Fibroblast of skin of abdomen (primary cell): ENCODE data around the gene ARMC9.
"Not testable (repeated sequence)": the region's sequence is repeated elsewhere in the genome, so short reads cannot be mapped to it uniquely, and the experiment has no call there.

Experiments used
- DNase-seq: peaks from one replicate; pipeline ENCODE4 v3.0.0-alpha.2; 2013

The ARMC9 gene

GRCh38 chr2:231399853-231400680 is 201.6 kb downstream of the ARMC9 start:
- DNase-seq = no peak

- not testable (repeated sequence) for DNase-seq
Observed at GRCh38 chr2:231400681-231401080, 202.2 kb downstream of the ARMC9 start.

GRCh38 chr2:231401101-231401500 is 202.7 kb downstream of the ARMC9 start:
- not testable (repeated sequence) for DNase-seq

- DNase-seq = not testable (repeated sequence)
Observed at GRCh38 chr2:231403421-231404182, 205.2 kb downstream of the ARMC9 start.

- not testable (repeated sequence) for DNase-seq
Observed at GRCh38 chr2:231404183-231404578, 205.8 kb downstream of the ARMC9 start.

GRCh38 chr2:231405601-231406367 is 207.4 kb downstream of the ARMC9 start:
- DNase-seq = not testable (repeated sequence)

- DNase-seq = not testable (repeated sequence)
Observed at GRCh38 chr2:231407686-231408085, 209.3 kb downstream of the ARMC9 start.

GRCh38 chr2:231408304-231408703 is 209.9 kb downstream of the ARMC9 start:
- DNase-seq = not testable (repeated sequence)

- no peak for DNase-seq
Observed at GRCh38 chr2:231409776-231410175, 211.3 kb downstream of the ARMC9 start.

GRCh38 chr2:231410293-231411004 is 212.0 kb downstream of the ARMC9 start:
- no peak for DNase-seq

GRCh38 chr2:231411237-231411636 is 212.8 kb downstream of the ARMC9 start:
- DNase-seq = no peak

- DNase-seq = peak; percentile 83
Observed at GRCh38 chr2:231411831-231412617, 213.6 kb downstream of the ARMC9 start.

GRCh38 chr2:231412618-231412963 is 214.2 kb downstream of the ARMC9 start:
- DNase-seq = no peak

- no peak for DNase-seq
Observed at GRCh38 chr2:231413456-231413855, 215.0 kb downstream of the ARMC9 start.

- no peak for DNase-seq
Observed at GRCh38 chr2:231413921-231414476, 215.6 kb downstream of the ARMC9 start.

GRCh38 chr2:231415029-231415428 is 216.6 kb downstream of the ARMC9 start:
- no peak for DNase-seq

GRCh38 chr2:231418820-231419640 is 220.6 kb downstream of the ARMC9 start:
- DNase-seq = no peak

GRCh38 chr2:231421051-231421580 is 222.7 kb downstream of the ARMC9 start:
- no peak for DNase-seq

- no peak for DNase-seq
Observed at GRCh38 chr2:231422056-231422455, 223.6 kb downstream of the ARMC9 start.

- no peak for DNase-seq
Observed at GRCh38 chr2:231423176-231423575, 224.7 kb downstream of the ARMC9 start.
